Body of pancreas (tissue), 4 donors: ENCODE measurements around the gene IDE. TPM values are rescaled to one million over a fixed set of nuclear protein-coding genes. Genes with fewer than 3 reads are reported as not detected.
A peak's percentile ranks its signal among the peaks of the same experiment; 100 is the strongest.
"Not testable (repeated sequence)": the region's sequence is repeated elsewhere in the genome, so short reads cannot be mapped to it uniquely, and the experiment has no call there.

Experiments
- ATAC-seq: fragments of 150-250 bp; one replicate; pipeline ENCODE4 v1.9.1; 2016
- DNase-seq, 4 donors: peaks; one replicate each; pipeline ENCODE4 v3.0.0-alpha.2; 2019
- H3K27ac ChIP-seq, 4 donors: fragments of 200-600 bp; sonication (generic); 1 replicate in 3 of 4; 2 replicates in 1 of 4; pipeline versions ENCODE4 v1.5.1 to v1.6.1; 2016 to 2019; ENCODE audit warnings: mild to moderate bottlenecking in 1 of 4, mixed read lengths in 1 of 4, moderate library complexity in 1 of 4
- H3K27me3 ChIP-seq, 2 donors: fragments of 200-600 bp; sonication (generic); one replicate each; pipeline ENCODE4 v1.6.0; 2016; ENCODE audit warnings: mild to moderate bottlenecking in 1 of 2
- H3K36me3 ChIP-seq, 2 donors: fragments of 200-600 bp; sonication (generic); replicated peaks in 1 of 2; 2 replicates each; pipeline ENCODE4 v1.5.1; 2016; ENCODE audit warnings: low read depth in 2 of 2; ENCODE audit not compliant: insufficient read depth in 1 of 2
- H3K4me1 ChIP-seq: fragments of 200-600 bp; sonication (generic); one replicate; pipeline ENCODE4 v1.6.0; 2016
- H3K4me3 ChIP-seq, 2 donors: fragments of 200-600 bp; sonication (generic); 1 replicate in 1 of 2; 2 replicates in 1 of 2; pipeline ENCODE4 v1.5.1; 2016 to 2019
- H3K9me3 ChIP-seq, 3 donors: fragments of 200-600 bp; sonication (generic); 1 replicate in 2 of 3; 2 replicates in 1 of 3; pipeline ENCODE4 v1.5.1; 2016
- POLR2A ChIP-seq, 3 donors: fragments of 450-650 bp; IDR thresholded peaks; one replicate each; pipeline ENCODE4 v1.6.1; 2016; ENCODE audit warnings: antibody characterized with exemption in 3 of 3, mild to moderate bottlenecking in 2 of 3
- WGBS, 2 donors: methylation state at CpG; one replicate each; pipeline ENCODE4 v1.1.5; 2017; 5-methylcytosine and 5-hydroxymethylcytosine counted together
- intact Hi-C: fragments of 100-400 bp; cut with DNase I; formaldehyde crosslinking; loops from one replicate; pipeline ENCODE4 v1.15.1; 2023
- total RNA-seq, 2 donors: library from RNA; depleted of rRNA; stranded (reverse); fragments of >200 nt; gene quantifications; one replicate each; pipeline ENCODE4 v1.1.0, GENCODE V29; 2016
- TF ChIP-seq, protein P1 (sequence below), 7 experiments: fragments of 450-650 bp in 4 of 7; fragments of 200-600 bp in 3 of 7; sonication (generic) in 3 of 7; IDR thresholded peaks; one replicate each; pipeline ENCODE4 v1.5.1; 2016 to 2019; ENCODE audit warnings: antibody characterized with exemption in 7 of 7

Gene IDE
- total RNA-seq, 2 donors from 2014 or later, result 13.8 to 19.5 TPM

GRCh38 chr10:92408017-92408361 is 165.9 kb downstream of the IDE start:
- intact Hi-C loops, result no loop called here
- TF ChIP-seq, protein P1, sequence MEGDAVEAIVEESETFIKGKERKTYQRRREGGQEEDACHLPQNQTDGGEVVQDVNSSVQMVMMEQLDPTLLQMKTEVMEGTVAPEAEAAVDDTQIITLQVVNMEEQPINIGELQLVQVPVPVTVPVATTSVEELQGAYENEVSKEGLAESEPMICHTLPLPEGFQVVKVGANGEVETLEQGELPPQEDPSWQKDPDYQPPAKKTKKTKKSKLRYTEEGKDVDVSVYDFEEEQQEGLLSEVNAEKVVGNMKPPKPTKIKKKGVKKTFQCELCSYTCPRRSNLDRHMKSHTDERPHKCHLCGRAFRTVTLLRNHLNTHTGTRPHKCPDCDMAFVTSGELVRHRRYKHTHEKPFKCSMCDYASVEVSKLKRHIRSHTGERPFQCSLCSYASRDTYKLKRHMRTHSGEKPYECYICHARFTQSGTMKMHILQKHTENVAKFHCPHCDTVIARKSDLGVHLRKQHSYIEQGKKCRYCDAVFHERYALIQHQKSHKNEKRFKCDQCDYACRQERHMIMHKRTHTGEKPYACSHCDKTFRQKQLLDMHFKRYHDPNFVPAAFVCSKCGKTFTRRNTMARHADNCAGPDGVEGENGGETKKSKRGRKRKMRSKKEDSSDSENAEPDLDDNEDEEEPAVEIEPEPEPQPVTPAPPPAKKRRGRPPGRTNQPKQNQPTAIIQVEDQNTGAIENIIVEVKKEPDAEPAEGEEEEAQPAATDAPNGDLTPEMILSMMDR (IDR thresholded peaks at IDR 0.05), result no peak
- no peak for TF ChIP-seq POLR2A (IDR thresholded peaks at IDR 0.05)
- Histone ChIP-seq H3K9me3 (no peaks in the 10 kb centered on the region), H3K4me3 (no peak overlapping the region), H3K4me1 (no peaks in the 10 kb centered on the region), H3K27me3 (no peaks in the 10 kb centered on the region), H3K27ac (no peak overlapping the region), H3K36me3 (no peaks in the 10 kb centered on the region)
- 92 to 97% methylated on average over 3 of the region's 3 CpGs for WGBS, 2 donors
- ATAC-seq, result no peak
- DNase-seq, result no peak

GRCh38 chr10:92407305-92408016 is 166.4 kb downstream of the IDE start:
- intact Hi-C loops, result no loop called here
- Histone ChIP-seq H3K9me3 (no peaks in the 10 kb centered on the region), H3K27ac (no peak overlapping the region), H3K36me3 (no peaks in the 10 kb centered on the region), H3K4me3 (no peak overlapping the region), H3K27me3 (no peaks in the 10 kb centered on the region), H3K4me1 (no peaks in the 10 kb centered on the region)
- TF ChIP-seq POLR2A (IDR thresholded peaks at IDR 0.05), result no peak
- TF ChIP-seq, protein P1 (IDR thresholded peaks at IDR 0.05), result no peak
- ATAC-seq (no peak), DNase-seq (peak in 1 of 4 donors; percentile 30)
- 73 to 74% methylated on average over 9 of the region's 9 CpGs for WGBS, 2 donors

GRCh38 chr10:92405419-92405924 is 168.4 kb downstream of the IDE start:
- no peak overlapping the region for H3K27ac ChIP-seq
- 63 to 65% methylated on average over 6 of the region's 6 CpGs for WGBS, 2 donors
- intact Hi-C loops, result no loop called here
- no peaks in the 10 kb centered on the region for H3K4me1 ChIP-seq
- no peaks in the 10 kb centered on the region for H3K9me3 ChIP-seq
- TF ChIP-seq, protein P1 (IDR thresholded peaks at IDR 0.05), result no peak
- no peak for TF ChIP-seq POLR2A (IDR thresholded peaks at IDR 0.05)
- H3K4me3 ChIP-seq, result no peak overlapping the region
- H3K36me3 ChIP-seq, result no peaks in the 10 kb centered on the region
- H3K27me3 ChIP-seq, result no peaks in the 10 kb centered on the region
- ATAC-seq (no peak), DNase-seq (no peak)

- H3K4me1 ChIP-seq, result no peaks in the 10 kb centered on the region
- no peak overlapping the region for H3K27ac ChIP-seq
- H3K9me3 ChIP-seq, result no peaks in the 10 kb centered on the region
- no peak overlapping the region for H3K4me3 ChIP-seq
- ATAC-seq, result no peak
- TF ChIP-seq, protein P1 (IDR thresholded peaks at IDR 0.05), result no peak
- TF ChIP-seq POLR2A (IDR thresholded peaks at IDR 0.05), result no peak
- intact Hi-C loops, result no loop called here
- DNase-seq, result no peak
- no peaks in the 10 kb centered on the region for H3K36me3 ChIP-seq
- 56 to 61% methylated on average over 10 of the region's 10 CpGs for WGBS, 2 donors
- H3K27me3 ChIP-seq, result no peaks in the 10 kb centered on the region
Measured at GRCh38 chr10:92404612-92405418, 169.1 kb downstream of the IDE start.

DNA sequence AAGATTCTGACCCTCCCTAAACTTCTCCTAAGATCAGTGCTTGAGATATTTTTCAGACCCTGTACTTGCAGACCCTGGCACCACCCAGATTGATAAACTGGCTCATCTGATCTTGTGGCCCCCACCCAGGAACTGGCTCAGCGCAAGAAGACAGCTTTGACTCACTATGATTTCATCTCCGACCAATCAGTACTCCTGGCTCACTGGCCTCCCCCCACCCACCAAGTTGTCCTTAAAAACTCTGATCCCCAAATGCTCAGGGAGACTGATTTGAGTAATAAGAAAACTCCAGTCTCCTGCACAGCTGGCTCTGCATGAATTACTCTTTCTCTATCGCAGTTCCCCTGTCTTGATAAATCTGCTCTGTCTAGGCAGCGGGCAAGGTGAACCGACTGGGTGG is 171.7 kb downstream of the IDE start:
- DNase-seq, ATAC-seq, H3K4me3 ChIP-seq, H3K36me3 ChIP-seq, H3K4me1 ChIP-seq, H3K27ac ChIP-seq, H3K27me3 ChIP-seq, H3K9me3 ChIP-seq, intact Hi-C loops: not testable (repeated sequence)
- 68 to 72% methylated on average over 4 to 5 of the region's 5 CpGs for WGBS, 2 donors
